GM23338 (cell line): ENCODE data around the gene COX4I1. TPM values are rescaled to one million over a fixed set of nuclear protein-coding genes. Genes with fewer than 3 reads are reported as not detected.

Experiments
- ATAC-seq: fragments of 200-7000 bp; cut with Tn5 transposase; 3 replicates; pipeline ENCODE4 v1.9.1; 2020
- DNase-seq: peaks from one replicate; pipeline ENCODE4 v3.0.0-alpha.2; 2015; ENCODE audit warnings: low spot score
- H2AFZ ChIP-seq: fragments of 200-600 bp; sonication (generic); 2 replicates; pipeline ENCODE4 v1.8.0; 2016; ENCODE audit warnings: antibody characterized with exemption, mild to moderate bottlenecking, moderate library complexity
- H3F3A ChIP-seq: fragments of 200-600 bp; sonication (generic); replicated peaks from 2 replicates; pipeline ENCODE4 v1.8.0; 2017; ENCODE audit warnings: antibody characterized with exemption, mixed run types, low read depth
- H3K27ac ChIP-seq: fragments of 200-600 bp; sonication (generic); 2 replicates; pipeline ENCODE4 v1.6.1; 2016; ENCODE audit warnings: low read depth
- H3K27me3 ChIP-seq: fragments of 200-600 bp; sonication (generic); 2 replicates; pipeline ENCODE4 v1.8.0; 2016; ENCODE audit warnings: mild to moderate bottlenecking, mixed run types, moderate library complexity; ENCODE audit not compliant: insufficient read depth
- H3K36me3 ChIP-seq: fragments of 200-600 bp; sonication (generic); 2 replicates; pipeline ENCODE4 v1.8.0; 2016; ENCODE audit warnings: mild to moderate bottlenecking; ENCODE audit not compliant: insufficient read depth
- H3K4me1 ChIP-seq: fragments of 200-600 bp; sonication (generic); 2 replicates; pipeline ENCODE4 v1.8.0; 2016; ENCODE audit warnings: mild to moderate bottlenecking, moderate library complexity; ENCODE audit not compliant: insufficient read depth
- H3K4me2 ChIP-seq: fragments of 200-600 bp; sonication (generic); 2 replicates; pipeline ENCODE4 v1.7.1; 2017; ENCODE audit warnings: mixed run types
- H3K4me3 ChIP-seq: fragments of 200-600 bp; sonication (generic); 2 replicates; pipeline ENCODE4 v1.6.1; 2016; ENCODE audit warnings: mixed run types
- H3K79me2 ChIP-seq: fragments of 200-600 bp; sonication (generic); replicated peaks from 2 replicates; pipeline ENCODE4 v1.8.0; 2017; ENCODE audit warnings: mild to moderate bottlenecking; ENCODE audit not compliant: insufficient read depth
- H3K9me2 ChIP-seq: fragments of 200-600 bp; sonication (generic); 2 replicates; pipeline ENCODE4 v1.8.0; 2017; ENCODE audit not compliant: insufficient read depth
- H4K20me1 ChIP-seq: fragments of 200-600 bp; sonication (generic); replicated peaks from 2 replicates; pipeline ENCODE4 v1.8.0; 2017; ENCODE audit warnings: mild to moderate bottlenecking; ENCODE audit not compliant: insufficient read depth
- H3K27ac Mint-ChIP-seq: 2 replicates; pipeline ENCODE4 v1.8.0; 2020; ENCODE audit warnings: inconsistent platforms, mild to moderate bottlenecking, moderate library complexity, mixed read lengths
- H3K27me3 Mint-ChIP-seq: 3 replicates; pipeline ENCODE4 v1.8.0; 2022; ENCODE audit warnings: low read depth, mild to moderate bottlenecking, moderate library complexity, mixed read lengths, inconsistent platforms; ENCODE audit not compliant: insufficient read depth, poor library complexity
- H3K36me3 Mint-ChIP-seq: 3 replicates; pipeline ENCODE4 v1.8.0; 2021; ENCODE audit warnings: low read depth, mild to moderate bottlenecking, inconsistent platforms, moderate library complexity, mixed read lengths
- H3K4me1 Mint-ChIP-seq: 3 replicates; pipeline ENCODE4 v1.8.0; 2020; ENCODE audit warnings: mild to moderate bottlenecking, inconsistent platforms, mixed read lengths
- H3K4me3 Mint-ChIP-seq: 3 replicates; pipeline ENCODE4 v1.8.0; 2021; ENCODE audit warnings: moderate library complexity, mild to moderate bottlenecking, inconsistent platforms, mixed read lengths
- H3K9me3 Mint-ChIP-seq: 3 replicates; pipeline ENCODE4 v1.8.0; 2020; ENCODE audit warnings: moderate library complexity, mild to moderate bottlenecking, inconsistent platforms, mixed read lengths
- CREB1 ChIP-seq: fragments of 250-450 bp; sonication (Bioruptor Pico); IDR thresholded peaks from 2 replicates; pipeline ENCODE4 v1.5.0; 2020; ENCODE audit warnings: low read depth, mild to moderate bottlenecking, moderate library complexity
- CTCF ChIP-seq, 2 experiments: fragments of 200-600 bp in 1 of 2; sonication (generic) in 1 of 2; conservative IDR thresholded peaks; 2 replicates each; pipeline versions ENCODE4 v1.5.1 to v1.6.1; 2016 to 2017; ENCODE audit warnings: antibody characterized with exemption in 2 of 2, low read depth in 2 of 2, mild to moderate bottlenecking in 2 of 2, moderate library complexity in 1 of 2
- EZH2 ChIP-seq: fragments of 200-600 bp; sonication (generic); IDR thresholded peaks from one replicate; pipeline ENCODE4 v1.8.0; 2017; ENCODE audit warnings: antibody characterized with exemption, mild to moderate bottlenecking, low read depth; ENCODE audit not compliant: unreplicated experiment
- EZH2phosphoT487 ChIP-seq: fragments of 200-600 bp; sonication (generic); IDR thresholded peaks from one replicate; pipeline ENCODE4 v1.8.1; 2018; ENCODE audit warnings: antibody characterized with exemption; ENCODE audit not compliant: unreplicated experiment
- JUNB ChIP-seq: IDR thresholded peaks from one replicate; pipeline ENCODE4 v1.6.1; 2016; ENCODE audit warnings: antibody characterized with exemption; ENCODE audit not compliant: unreplicated experiment
- NANOG ChIP-seq: IDR thresholded peaks from 2 replicates; pipeline ENCODE4 v1.6.1; 2016; ENCODE audit warnings: antibody characterized with exemption, borderline replicate concordance
- REST ChIP-seq: IDR thresholded peaks from one replicate; pipeline ENCODE4 v1.6.1; 2018; ENCODE audit warnings: antibody characterized with exemption; ENCODE audit not compliant: unreplicated experiment
- STAT1 ChIP-seq: IDR thresholded peaks from one replicate; pipeline ENCODE4 v1.6.1; 2016; ENCODE audit warnings: antibody characterized with exemption; ENCODE audit not compliant: unreplicated experiment
- polyA plus RNA-seq: library from polyadenylated mRNA; unstranded; fragments of >200 nt; fragmentation: Nextera tagmentation; extraction: Ambion mirVana; gene quantifications from 2 replicates; pipeline ENCODE4 v1.2.1, GENCODE V29; 2016
- total RNA-seq: library from RNA; depleted of rRNA; stranded (reverse); fragments of >200 nt; shearing (Covaris generic); gene quantifications from 2 replicates; pipeline ENCODE4 v1.2.3, GENCODE V29; 2014

The COX4I1 gene
- total and polyA plus RNA-seq, 2 experiments from 2014 or later: 329 to 1,008 TPM

- Histone ChIP-seq H3K4me2 (no peak overlapping the region), H3K27me3 (peaks cover 27% of the 10 kb centered on the region), H3K79me2 (no peaks in the 10 kb centered on the region), H3K27ac (no peak overlapping the region), H2AFZ (no peak overlapping the region), H3K36me3 (no peaks in the 10 kb centered on the region), H3K4me3 (no peak overlapping the region), H3K9me2 (no peaks in the 10 kb centered on the region), H4K20me1 (no peaks in the 10 kb centered on the region; the same call in 1 of the 2 replicates), H3F3A (no peaks in the 10 kb centered on the region; the same call in 1 of the 2 replicates), H3K4me1 (peaks cover 32% of the 10 kb centered on the region)
- H3K36me3 Mint-ChIP-seq: no peaks in the 10 kb centered on the region
- no peak for TF ChIP-seq JUNB
- no peak for TF ChIP-seq STAT1
- TF ChIP-seq NANOG: no peak
- no peak for TF ChIP-seq EZH2
- TF ChIP-seq REST: no peak
- no peak for TF ChIP-seq EZH2phosphoT487
- H3K4me3 Mint-ChIP-seq: no peak overlapping the region
- H3K9me3 Mint-ChIP-seq: no peaks in the 10 kb centered on the region
- no peak for ATAC-seq
- H3K27me3 Mint-ChIP-seq: peaks cover 37% of the 10 kb centered on the region
- peaks cover 34% of the 10 kb centered on the region for H3K4me1 Mint-ChIP-seq
- no peak for DNase-seq
- H3K27ac Mint-ChIP-seq: no peak overlapping the region
Observed at GRCh38 chr16:85754413-85754812, 45.1 kb upstream of the COX4I1 start.

- Histone ChIP-seq H3F3A (no peaks in the 10 kb centered on the region; the same call in 1 of the 2 replicates), H2AFZ (no peak overlapping the region; the same call in 1 of the 2 replicates), H3K79me2 (no peaks in the 10 kb centered on the region), H3K4me1 (peaks cover 27% of the 10 kb centered on the region), H3K9me2 (no peaks in the 10 kb centered on the region), H3K27me3 (peaks cover 16% of the 10 kb centered on the region), H3K27ac (no peak overlapping the region), H3K4me2 (no peak overlapping the region), H4K20me1 (no peaks in the 10 kb centered on the region), H3K36me3 (no peaks in the 10 kb centered on the region), H3K4me3 (no peak overlapping the region)
- TF ChIP-seq CTCF (conservative IDR thresholded peaks at IDR 0.05; ENCODE audit: low read depth in 2 of 2) (0 out of 4 replicates have a peak, but pooled peaks of 1 of the 2 experiments have one; percentile 5), CREB1 (CRISPR knock-in tag) (no peak)
- H3K4me3 Mint-ChIP-seq: no peak overlapping the region
- H3K27me3 Mint-ChIP-seq: peaks cover 30% of the 10 kb centered on the region
- DNase-seq (no peak), ATAC-seq (no peak)
- no peaks in the 10 kb centered on the region for H3K36me3 Mint-ChIP-seq
- H3K27ac Mint-ChIP-seq: no peak overlapping the region
- H3K9me3 Mint-ChIP-seq: no peaks in the 10 kb centered on the region
- H3K4me1 Mint-ChIP-seq: peaks cover 28% of the 10 kb centered on the region
Observed at GRCh38 chr16:85755929-85756768, 43.3 kb upstream of the COX4I1 start.
